ENCODE measurements around the gene WWC2.

Gene WWC2

DNA sequence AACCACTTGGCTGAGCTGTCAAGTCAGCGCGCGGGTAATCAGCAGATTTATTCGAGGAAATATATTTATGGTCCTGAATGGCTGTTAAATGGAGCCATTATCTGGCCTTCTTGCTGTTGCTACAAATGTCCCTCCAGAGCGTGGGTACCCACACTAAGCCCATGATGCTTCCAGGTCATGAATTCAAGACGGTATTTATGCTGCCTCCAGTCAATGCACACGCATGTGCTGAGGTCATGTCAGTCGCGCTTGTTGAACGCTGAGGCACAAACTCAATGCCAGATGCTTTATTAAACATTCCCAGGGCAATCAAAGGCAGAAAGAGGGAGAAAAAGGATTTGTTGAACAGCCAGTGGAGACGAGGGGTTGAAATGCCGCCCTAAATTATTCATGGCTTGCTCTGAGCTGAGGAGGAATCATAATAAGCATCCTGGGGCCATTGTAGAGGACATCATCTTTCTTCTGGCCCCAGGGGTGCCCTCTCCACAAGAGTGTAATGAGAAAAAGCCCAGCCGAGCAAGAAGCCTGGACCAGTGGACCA lies 259.2 kb downstream of the WWC2 start (continued):
- no peak for TF ChIP-seq ZNF248 (tag by site-specific recombination; IDR thresholded peaks at IDR 0.05)

DNA sequence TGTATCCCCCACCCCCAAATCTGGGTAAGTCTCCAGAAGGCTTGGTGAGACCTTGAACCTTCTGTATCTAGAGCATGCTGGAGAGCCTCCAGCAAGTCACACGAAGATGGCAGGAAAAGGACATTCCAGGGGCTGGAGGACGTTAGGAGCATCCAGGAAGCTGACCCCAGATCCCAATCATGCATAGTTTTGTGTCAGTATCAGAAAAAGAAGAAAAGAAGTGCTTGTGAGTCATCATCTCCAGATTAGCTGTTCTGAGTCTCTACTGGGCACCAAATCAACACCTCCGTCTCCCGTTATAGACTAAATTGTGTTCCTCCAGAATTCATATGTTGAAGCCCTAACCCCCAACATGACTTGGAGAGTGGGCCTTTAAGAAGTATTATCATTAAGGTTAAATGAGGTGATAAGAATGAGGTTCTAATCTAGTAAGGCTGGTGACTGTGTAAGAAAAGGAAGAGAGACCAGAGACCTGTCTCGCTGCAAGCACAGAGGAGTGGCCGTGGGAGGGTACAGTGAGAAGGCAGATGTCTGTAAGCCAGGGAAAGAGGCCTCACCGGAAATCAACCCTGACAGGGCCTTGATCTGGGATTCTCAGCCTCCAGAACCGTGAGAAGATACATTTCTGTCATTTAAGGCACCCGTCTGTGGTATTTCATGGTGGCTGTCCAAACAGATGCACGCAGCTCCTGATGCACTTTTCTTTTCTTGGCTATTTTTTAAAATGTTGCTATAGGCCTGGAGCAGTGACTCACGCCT lies 261.3 kb downstream of the WWC2 start:
- Histone ChIP-seq H3K9me3 (ENCODE audit: control insufficient read depth, insufficient read depth, low read depth, low read length) (no peaks in the 10 kb centered on the region), H3K4me1 (ENCODE audit: control insufficient read depth, insufficient read depth, low read length) (no peaks in the 10 kb centered on the region), H3K27ac (ENCODE audit: extremely low read depth, low read depth, low read length) (no peak overlapping the region), H3K4me3 (ENCODE audit: low read depth, low read length) (no peak overlapping the region), H3K36me3 (ENCODE audit: control insufficient read depth in 2 of 2, insufficient read depth in 1 of 2, low read length in 2 of 2) (no peaks in the 10 kb centered on the region)
- POLR2A ChIA-PET: no interaction called here
- CTCF ChIA-PET: interaction anchor here (0.5 kb wide), 1 partner anchor 118 kb away, joined by 3 read pairs; no protein-coding TSS in a partner anchor
- TF ChIP-seq, protein P1, sequence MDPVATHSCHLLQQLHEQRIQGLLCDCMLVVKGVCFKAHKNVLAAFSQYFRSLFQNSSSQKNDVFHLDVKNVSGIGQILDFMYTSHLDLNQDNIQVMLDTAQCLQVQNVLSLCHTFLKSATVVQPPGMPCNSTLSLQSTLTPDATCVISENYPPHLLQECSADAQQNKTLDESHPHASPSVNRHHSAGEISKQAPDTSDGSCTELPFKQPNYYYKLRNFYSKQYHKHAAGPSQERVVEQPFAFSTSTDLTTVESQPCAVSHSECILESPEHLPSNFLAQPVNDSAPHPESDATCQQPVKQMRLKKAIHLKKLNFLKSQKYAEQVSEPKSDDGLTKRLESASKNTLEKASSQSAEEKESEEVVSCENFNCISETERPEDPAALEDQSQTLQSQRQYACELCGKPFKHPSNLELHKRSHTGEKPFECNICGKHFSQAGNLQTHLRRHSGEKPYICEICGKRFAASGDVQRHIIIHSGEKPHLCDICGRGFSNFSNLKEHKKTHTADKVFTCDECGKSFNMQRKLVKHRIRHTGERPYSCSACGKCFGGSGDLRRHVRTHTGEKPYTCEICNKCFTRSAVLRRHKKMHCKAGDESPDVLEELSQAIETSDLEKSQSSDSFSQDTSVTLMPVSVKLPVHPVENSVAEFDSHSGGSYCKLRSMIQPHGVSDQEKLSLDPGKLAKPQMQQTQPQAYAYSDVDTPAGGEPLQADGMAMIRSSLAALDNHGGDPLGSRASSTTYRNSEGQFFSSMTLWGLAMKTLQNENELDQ (tag by site-specific recombination; IDR thresholded peaks at IDR 0.05; ENCODE audit: low read depth): no peak
- no peak for TF ChIP-seq ZEB2 (tag by site-specific recombination; IDR thresholded peaks at IDR 0.05)
- 0 out of 2 replicates have a peak, but pooled peaks have one; percentile 11 for TF ChIP-seq EGR2 (tag by site-specific recombination; IDR thresholded peaks at IDR 0.05; ENCODE audit: low read depth)
- no peak for TF ChIP-seq ZNF701 (tag by site-specific recombination; IDR thresholded peaks at IDR 0.05)
- no peak for TF ChIP-seq ZNF302 (tag by site-specific recombination; IDR thresholded peaks at IDR 0.05; ENCODE audit: low read depth)

DNA sequence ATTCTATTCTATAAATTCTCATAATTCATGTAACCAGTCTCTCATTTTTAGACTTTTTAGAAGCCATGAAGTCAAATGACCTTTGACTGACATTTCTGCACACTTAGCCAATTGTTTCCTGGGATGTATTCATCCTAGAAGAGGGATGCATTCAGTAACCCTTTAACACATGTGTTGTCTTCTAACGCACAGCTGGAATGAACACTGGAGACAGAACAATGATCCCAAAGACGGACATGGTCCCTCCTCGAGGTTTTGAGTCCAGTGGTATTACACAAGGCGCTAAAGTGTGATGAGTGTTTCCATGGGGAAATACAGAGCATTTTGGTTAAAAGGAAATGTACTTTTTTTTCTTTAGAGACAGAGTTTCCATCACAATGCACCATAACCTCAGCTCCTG lies 263.0 kb downstream of the WWC2 start:
- ChIA-PET CTCF (interaction anchor here (0.7 kb wide), 1 partner anchor 9 kb away, joined by 3 read pairs; no protein-coding TSS in a partner anchor), POLR2A (no interaction called here)
- TF ChIP-seq, protein P2, sequence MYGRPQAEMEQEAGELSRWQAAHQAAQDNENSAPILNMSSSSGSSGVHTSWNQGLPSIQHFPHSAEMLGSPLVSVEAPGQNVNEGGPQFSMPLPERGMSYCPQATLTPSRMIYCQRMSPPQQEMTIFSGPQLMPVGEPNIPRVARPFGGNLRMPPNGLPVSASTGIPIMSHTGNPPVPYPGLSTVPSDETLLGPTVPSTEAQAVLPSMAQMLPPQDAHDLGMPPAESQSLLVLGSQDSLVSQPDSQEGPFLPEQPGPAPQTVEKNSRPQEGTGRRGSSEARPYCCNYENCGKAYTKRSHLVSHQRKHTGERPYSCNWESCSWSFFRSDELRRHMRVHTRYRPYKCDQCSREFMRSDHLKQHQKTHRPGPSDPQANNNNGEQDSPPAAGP (tag by site-specific recombination; IDR thresholded peaks at IDR 0.05): no peak
- no peak for TF ChIP-seq ZNF654 (tag by site-specific recombination; IDR thresholded peaks at IDR 0.05; ENCODE audit: low read depth)
- H3K4me1 ChIP-seq (ENCODE audit: control insufficient read depth, insufficient read depth, low read length): no peaks in the 10 kb centered on the region
- H3K36me3 ChIP-seq (ENCODE audit: control insufficient read depth in 2 of 2, insufficient read depth in 1 of 2, low read length in 2 of 2): no peaks in the 10 kb centered on the region
- H3K9me3 ChIP-seq (ENCODE audit: control insufficient read depth, insufficient read depth, low read depth, low read length): no peaks in the 10 kb centered on the region
- no peak overlapping the region for H3K27ac ChIP-seq (ENCODE audit: extremely low read depth, low read depth, low read length)
- H3K4me3 ChIP-seq (ENCODE audit: low read depth, low read length): no peak overlapping the region

DNA sequence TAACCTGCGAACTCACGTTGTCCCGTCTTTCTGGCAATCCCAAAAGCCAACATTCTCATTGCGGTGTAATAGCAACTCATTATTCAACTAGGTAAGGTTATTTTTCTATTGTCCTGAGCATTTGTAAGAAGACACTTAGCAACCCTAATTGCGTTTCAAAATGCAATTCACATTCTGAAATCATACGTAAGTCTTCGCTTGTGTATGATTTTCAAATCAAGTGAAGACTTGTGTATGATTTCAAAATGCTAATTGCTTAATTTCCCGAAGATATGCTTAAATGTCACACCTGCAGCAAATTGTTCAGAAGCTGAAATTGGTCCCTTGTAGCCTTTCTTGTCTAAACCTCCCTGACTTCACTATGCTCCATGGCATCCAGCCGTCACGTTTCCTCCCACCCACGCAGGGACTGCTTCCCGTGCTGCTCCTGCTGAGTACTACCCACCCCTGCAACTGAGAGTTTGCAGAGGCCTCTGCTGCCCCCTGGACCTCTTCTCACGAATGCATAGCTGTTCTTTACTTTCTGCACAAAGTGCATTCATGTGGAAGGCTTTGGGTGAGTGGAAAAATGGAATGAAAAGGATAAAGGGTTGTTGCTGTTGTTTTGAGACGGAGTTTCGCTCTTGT lies 264.0 kb downstream of the WWC2 start:
- CTCF ChIA-PET: interaction anchor here (0.6 to 0.7 kb wide), 3 partner anchors 8 to 1631 kb away, joined by 3 read pairs; no protein-coding TSS in a partner anchor
- peak; percentile 73 for TF ChIP-seq ZFHX2 (tag by site-specific recombination; conservative IDR thresholded peaks at IDR 0.05)
- TF ChIP-seq ZNF10 (tag by site-specific recombination; IDR thresholded peaks at IDR 0.05): peak; percentile 57; the same call in 1 of the 2 replicates
- no peak for TF ChIP-seq KLF1 (tag by site-specific recombination; IDR thresholded peaks at IDR 0.05)
- no peak for TF ChIP-seq ZNF670 (tag by site-specific recombination; IDR thresholded peaks at IDR 0.05; ENCODE audit: low read depth)
- TF ChIP-seq EGR2 (tag by site-specific recombination; IDR thresholded peaks at IDR 0.05; ENCODE audit: low read depth): peak; percentile 68; the same call in 1 of the 2 replicates
- no peak overlapping the region for H3K27ac ChIP-seq (ENCODE audit: extremely low read depth, low read depth, low read length)
- H3K4me3 ChIP-seq (ENCODE audit: low read depth, low read length): no peak overlapping the region
- H3K4me1 ChIP-seq (ENCODE audit: control insufficient read depth, insufficient read depth, low read length): no peaks in the 10 kb centered on the region
- H3K9me3 ChIP-seq (ENCODE audit: control insufficient read depth, insufficient read depth, low read depth, low read length): no peaks in the 10 kb centered on the region
- POLR2A ChIA-PET: no interaction called here
- no peaks in the 10 kb centered on the region for H3K36me3 ChIP-seq (ENCODE audit: control insufficient read depth in 2 of 2, insufficient read depth in 1 of 2, low read length in 2 of 2)
